Right cardiac atrium (tissue), 5 donors: ENCODE results near the gene TMC5. TPM values are rescaled to one million over a fixed set of nuclear protein-coding genes. Genes with fewer than 3 reads are reported as not detected.

Experiments
- ATAC-seq, 2 donors: fragments of 200-7000 bp; cut with Tn5 transposase; one replicate each; pipeline versions ENCODE4 v1.8.0 to v1.9.1; 2020; ENCODE audit warnings: moderate library complexity in 2 of 2, mild to moderate bottlenecking in 1 of 2
- DNase-seq, 3 donors: peaks; one replicate each; pipeline ENCODE4 v3.0.0-alpha.2; 2020
- H3K27ac ChIP-seq: one replicate; pipeline ENCODE4 v1.5.1; 2013; ENCODE audit warnings: mild to moderate bottlenecking, low read length, control low read depth, moderate library complexity
- H3K27me3 ChIP-seq: one replicate; pipeline ENCODE4 v1.6.1; 2013; ENCODE audit not compliant: control insufficient read depth, insufficient read depth
- H3K4me1 ChIP-seq: one replicate; pipeline ENCODE4 v1.6.1; 2013; ENCODE audit warnings: low read length; ENCODE audit not compliant: control insufficient read depth, insufficient read depth
- H3K4me3 ChIP-seq: one replicate; pipeline ENCODE4 v1.5.1; 2013; ENCODE audit warnings: low read length, control low read depth
- H3K9me3 ChIP-seq: one replicate; pipeline ENCODE4 v1.6.1; 2013; ENCODE audit warnings: low read length; ENCODE audit not compliant: control insufficient read depth
- WGBS: extraction: QIAGEN DNeasy Blood & Tissue Kit; methylation state at CpG from one replicate; pipeline ENCODE4 v1.1.7; 2013; 5-methylcytosine and 5-hydroxymethylcytosine counted together
- intact Hi-C, 4 donors: fragments of 100-400 bp; cut with DNase I; formaldehyde crosslinking; loops; one replicate each; pipeline versions ENCODE4 v1.11.0 to v1.14.0; 2022 to 2023
- polyA plus RNA-seq: library from polyadenylated mRNA; stranded (reverse); fragments of 200-250 nt; gene quantifications from one replicate; pipeline ENCODE4 v1.2.3, GENCODE V29; 2013
- total RNA-seq, 4 donors: library from RNA; stranded (reverse); fragmentation: NEBNext Ultra II Directional; extraction: Animal tissue kit (Norgen Biotek cat#: 25700); gene quantifications; one replicate each; pipeline ENCODE4 v1.2.1, GENCODE V29; 2021
- donor health status: healthy with polysubstance abuse.
- donor health status: DM: no; HTN: yes; CAD: no.
- donor health status: DM: no; HTN: no; CAD: no.
- donor health status: DM: no; HTN: yes; CAD: no; lungs with severe emphysema.
- donor health status: DM: yes; HTN: yes; CAD: no.

The TMC5 gene
- total and polyA plus RNA-seq, 5 donors: 0.11 to 0.81 (median 0.41) TPM

DNA sequence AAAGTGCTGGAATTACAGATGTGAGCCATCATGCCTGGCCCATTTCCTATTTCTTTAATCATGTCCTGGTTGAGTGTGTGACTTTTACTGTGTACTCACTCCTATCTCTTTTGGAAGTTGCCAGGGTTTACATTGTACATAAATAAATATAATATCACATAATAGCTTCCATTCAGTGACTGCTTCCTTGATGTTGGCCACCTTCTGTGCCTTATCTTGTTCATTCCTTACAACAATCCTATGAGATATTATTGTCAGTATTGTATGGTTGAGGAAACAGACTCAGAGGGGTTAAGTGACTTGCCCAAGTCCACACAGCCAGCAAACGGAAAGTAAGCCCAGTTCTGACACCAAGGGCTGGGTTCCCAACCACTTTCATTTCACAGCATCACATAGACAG is 16.9 kb downstream of the TMC5 start:
- 50% methylated on average over 1 of the region's 1 CpG for WGBS
- intact Hi-C loops: no loop called here

DNA sequence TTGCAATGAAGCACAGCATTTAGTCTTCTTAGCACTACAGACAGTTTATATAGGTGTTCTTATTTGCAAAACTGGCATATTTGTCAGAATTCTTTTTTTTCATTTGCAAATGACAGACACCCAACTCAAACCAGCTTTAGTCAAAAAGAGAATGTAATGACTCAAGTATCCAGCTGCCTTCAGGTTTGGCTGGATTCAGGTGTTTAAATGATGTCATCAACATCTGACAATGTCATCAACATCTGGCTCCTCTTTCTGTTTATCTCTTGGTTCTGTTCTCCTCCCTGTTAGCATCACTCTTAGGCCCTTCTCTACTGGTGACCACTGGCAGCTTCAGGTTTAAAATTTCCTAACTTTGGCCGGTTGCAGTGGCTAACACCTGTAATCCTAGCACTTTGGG is 18.9 kb downstream of the TMC5 start:
- intact Hi-C loops: no loop called here
- 83% methylated on average over 1 of the region's 1 CpG for WGBS
- Histone ChIP-seq H3K4me1 (no peaks in the 10 kb centered on the region), H3K27me3 (no peaks in the 10 kb centered on the region), H3K27ac (no peak overlapping the region), H3K9me3 (no peaks in the 10 kb centered on the region), H3K4me3 (no peak overlapping the region)
- ATAC-seq: no peak
- no peak for DNase-seq

More for the DNA sequence above, 16.9 kb downstream of the TMC5 start:
- H3K27ac ChIP-seq: no peak overlapping the region
- no peak overlapping the region for H3K4me3 ChIP-seq
- DNase-seq: no peak
- no peak for ATAC-seq
- H3K4me1 ChIP-seq: no peaks in the 10 kb centered on the region
- H3K27me3 ChIP-seq: no peaks in the 10 kb centered on the region
- no peaks in the 10 kb centered on the region for H3K9me3 ChIP-seq

DNA sequence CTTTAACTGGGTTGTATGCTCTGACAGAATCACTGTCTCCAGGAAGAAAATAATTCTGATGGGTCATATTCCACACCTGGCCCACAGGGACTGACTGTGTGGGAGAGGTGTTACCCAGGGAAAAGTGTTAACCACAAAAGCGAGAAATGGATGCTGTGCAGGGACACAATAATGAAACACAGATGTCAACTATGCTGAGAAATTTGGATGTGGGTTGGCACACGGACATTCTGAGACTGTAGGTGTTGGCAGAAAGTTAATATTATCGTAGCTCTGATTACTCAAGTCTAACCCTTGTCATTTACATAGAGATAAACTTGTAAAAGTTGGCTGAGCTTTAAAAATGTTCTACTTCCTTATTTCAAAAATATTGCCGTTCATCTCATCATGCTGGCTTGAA is 19.6 kb downstream of the TMC5 start:
- H3K27ac ChIP-seq: no peak overlapping the region
- intact Hi-C loops: no loop called here
- 33% methylated on average over 4 of the region's 4 CpGs for WGBS
- DNase-seq (no peak), ATAC-seq (no peak)
- H3K27me3 ChIP-seq: no peaks in the 10 kb centered on the region
- H3K4me3 ChIP-seq: no peak overlapping the region
- H3K9me3 ChIP-seq: no peaks in the 10 kb centered on the region
- no peaks in the 10 kb centered on the region for H3K4me1 ChIP-seq

DNA sequence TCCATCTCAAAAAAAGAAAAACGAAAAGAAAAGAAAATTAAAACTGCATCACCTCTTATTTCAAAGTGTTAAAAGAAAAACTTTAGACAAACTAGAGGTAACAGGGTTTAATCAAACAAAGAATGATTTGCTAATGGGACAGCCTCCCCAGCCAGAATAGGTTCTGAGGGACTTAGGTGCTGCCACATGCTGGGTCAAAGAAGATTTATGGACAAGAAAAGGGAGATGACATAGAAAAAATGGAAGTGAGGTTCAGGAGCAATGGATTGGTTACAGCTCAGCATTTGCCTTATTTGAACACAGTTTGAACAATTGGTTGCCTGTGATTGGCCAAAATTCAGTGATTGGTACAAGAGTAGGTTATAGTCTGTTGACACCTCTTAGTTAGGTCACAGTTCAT is 21.1 kb downstream of the TMC5 start:
- H3K9me3 ChIP-seq: no peaks in the 10 kb centered on the region
- H3K4me3 ChIP-seq: no peak overlapping the region
- WGBS: 67% methylated on average over 1 of the region's 1 CpG
- intact Hi-C loops: no loop called here
- H3K4me1 ChIP-seq: no peaks in the 10 kb centered on the region
- DNase-seq: no peak
- no peaks in the 10 kb centered on the region for H3K27me3 ChIP-seq
- no peak for ATAC-seq
- no peak overlapping the region for H3K27ac ChIP-seq

DNA sequence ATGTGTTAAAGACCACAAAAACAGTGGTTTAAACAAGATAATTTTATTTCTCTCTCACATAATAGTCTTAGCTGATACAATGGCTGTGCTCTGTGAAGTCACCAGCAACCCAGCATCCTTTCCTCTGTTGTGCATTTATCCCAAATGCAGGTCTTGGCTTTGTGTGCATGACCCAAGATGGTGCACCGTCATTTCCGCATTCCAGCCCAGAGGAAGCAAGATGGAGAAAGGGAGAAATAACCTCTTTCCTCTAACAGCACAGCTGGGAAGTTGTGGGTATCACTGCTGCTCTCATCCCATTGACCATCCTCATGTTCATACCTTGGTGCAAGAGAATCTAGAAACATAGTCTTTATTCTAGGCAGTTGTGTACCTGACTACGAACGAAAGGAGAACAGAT is 21.8 kb downstream of the TMC5 start:
- intact Hi-C loops: no loop called here
- no peaks in the 10 kb centered on the region for H3K9me3 ChIP-seq
- H3K27ac ChIP-seq: no peak overlapping the region
- no peak for DNase-seq
- no peak for ATAC-seq
- H3K4me1 ChIP-seq: no peaks in the 10 kb centered on the region
- H3K27me3 ChIP-seq: no peaks in the 10 kb centered on the region
- H3K4me3 ChIP-seq: no peak overlapping the region
- 75% methylated on average over 4 of the region's 4 CpGs for WGBS

DNA sequence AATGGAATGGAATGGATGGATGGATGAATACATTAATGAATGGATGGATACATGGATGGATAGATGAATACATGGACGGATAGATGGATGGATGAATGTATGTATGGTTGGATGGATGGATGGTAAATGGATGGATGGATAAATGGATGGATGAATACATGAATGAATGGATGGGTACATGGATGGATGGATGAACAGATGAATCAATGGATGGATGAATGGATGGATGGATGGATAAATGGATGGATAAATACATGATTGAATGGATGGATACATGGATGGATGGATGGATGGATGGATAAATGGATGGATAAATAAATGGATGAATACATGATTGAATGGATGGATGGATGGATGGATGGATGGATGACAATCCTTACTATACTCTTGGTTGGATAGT is 26.0 kb downstream of the TMC5 start:
- Histone ChIP-seq H3K27ac (no peak overlapping the region), H3K27me3 (no peaks in the 10 kb centered on the region), H3K9me3 (no peaks in the 10 kb centered on the region), H3K4me3 (no peak overlapping the region), H3K4me1 (no peaks in the 10 kb centered on the region)
- DNase-seq: no peak
- 54% methylated on average over 1 of the region's 1 CpG for WGBS
- intact Hi-C loops: no loop called here
- no peak for ATAC-seq

DNA sequence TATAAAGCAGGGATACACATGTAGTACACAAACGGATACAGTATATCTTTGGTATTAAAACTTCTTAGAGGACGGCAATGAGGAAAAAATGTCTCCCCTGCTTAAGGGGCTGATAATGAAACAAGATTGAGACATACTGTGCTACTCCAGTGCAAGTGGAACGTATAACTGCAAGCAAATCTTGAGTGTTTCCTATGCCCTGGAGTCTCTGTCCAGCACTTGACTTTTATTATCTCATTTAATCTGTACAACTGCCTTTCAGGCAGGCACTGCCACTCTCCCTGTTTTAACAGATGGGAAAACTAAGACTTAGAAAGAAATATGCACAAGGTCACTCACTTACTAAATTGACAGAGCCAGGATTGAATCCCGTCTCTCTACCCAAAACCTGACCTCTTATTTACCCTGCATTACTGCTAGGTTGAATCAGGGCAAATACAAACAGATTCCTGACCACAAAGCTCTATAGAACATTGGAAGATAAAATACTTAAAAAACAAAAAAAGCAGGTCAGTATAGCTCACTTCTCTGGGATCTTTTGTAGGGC is 28.7 kb downstream of the TMC5 start:
- H3K27me3 ChIP-seq: no peaks in the 10 kb centered on the region
- DNase-seq (no peak), ATAC-seq (no peak)
- H3K4me1 ChIP-seq: no peaks in the 10 kb centered on the region
- no peak overlapping the region for H3K27ac ChIP-seq
- H3K4me3 ChIP-seq: no peak overlapping the region
- no peaks in the 10 kb centered on the region for H3K9me3 ChIP-seq
- intact Hi-C loops: no loop called here
- 61% methylated on average over 4 of the region's 4 CpGs for WGBS

DNA sequence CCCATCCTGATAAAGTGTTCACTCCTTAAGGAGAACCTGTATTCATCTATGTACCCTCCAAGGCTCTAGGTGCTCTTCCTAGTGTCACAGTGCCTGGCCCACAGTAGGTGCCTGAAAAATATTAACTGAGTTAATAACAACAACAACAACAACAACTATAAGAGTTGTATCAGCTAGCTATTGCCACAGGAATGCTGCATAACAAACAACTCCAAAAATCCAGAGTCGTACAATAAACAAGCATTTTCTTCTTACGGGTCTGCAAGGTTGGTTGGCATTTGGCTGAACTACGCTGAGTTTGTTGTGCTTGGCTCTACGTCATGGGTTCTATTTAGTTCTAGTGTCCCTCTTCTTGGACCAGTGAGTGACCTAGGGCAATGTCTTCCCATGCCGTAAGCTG is 29.2 kb downstream of the TMC5 start:
- Histone ChIP-seq H3K27me3 (no peaks in the 10 kb centered on the region), H3K4me3 (no peak overlapping the region), H3K4me1 (no peaks in the 10 kb centered on the region), H3K9me3 (no peaks in the 10 kb centered on the region), H3K27ac (no peak overlapping the region)
- no peak for DNase-seq
- ATAC-seq: no peak
- intact Hi-C loops: no loop called here
- 93% methylated on average over 5 of the region's 5 CpGs for WGBS

DNA sequence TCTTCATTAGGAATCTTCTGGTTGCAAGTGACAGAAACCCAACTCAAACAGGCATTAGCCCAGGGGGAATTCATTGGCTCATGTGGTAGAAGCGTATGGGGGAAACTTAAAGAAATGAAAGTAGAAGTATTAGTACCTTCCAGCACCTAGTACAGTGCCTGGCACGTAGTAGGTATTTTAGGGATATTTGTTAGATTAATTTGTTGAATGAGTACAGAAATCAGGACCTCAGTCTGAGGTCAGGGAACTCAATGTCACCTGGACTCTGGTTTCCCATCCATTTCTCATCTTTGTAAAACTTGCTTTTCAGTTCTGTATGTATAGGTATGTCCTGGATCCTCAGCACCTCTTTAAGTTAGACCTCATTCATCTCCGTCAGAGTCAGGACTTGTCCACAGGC is 32.5 kb downstream of the TMC5 start:
- WGBS: 59% methylated on average over 3 of the region's 3 CpGs
- Histone ChIP-seq H3K4me3 (no peak overlapping the region), H3K9me3 (no peaks in the 10 kb centered on the region), H3K4me1 (no peaks in the 10 kb centered on the region), H3K27me3 (no peaks in the 10 kb centered on the region), H3K27ac (no peak overlapping the region)
- intact Hi-C loops: no loop called here
- ATAC-seq (no peak), DNase-seq (no peak)

DNA sequence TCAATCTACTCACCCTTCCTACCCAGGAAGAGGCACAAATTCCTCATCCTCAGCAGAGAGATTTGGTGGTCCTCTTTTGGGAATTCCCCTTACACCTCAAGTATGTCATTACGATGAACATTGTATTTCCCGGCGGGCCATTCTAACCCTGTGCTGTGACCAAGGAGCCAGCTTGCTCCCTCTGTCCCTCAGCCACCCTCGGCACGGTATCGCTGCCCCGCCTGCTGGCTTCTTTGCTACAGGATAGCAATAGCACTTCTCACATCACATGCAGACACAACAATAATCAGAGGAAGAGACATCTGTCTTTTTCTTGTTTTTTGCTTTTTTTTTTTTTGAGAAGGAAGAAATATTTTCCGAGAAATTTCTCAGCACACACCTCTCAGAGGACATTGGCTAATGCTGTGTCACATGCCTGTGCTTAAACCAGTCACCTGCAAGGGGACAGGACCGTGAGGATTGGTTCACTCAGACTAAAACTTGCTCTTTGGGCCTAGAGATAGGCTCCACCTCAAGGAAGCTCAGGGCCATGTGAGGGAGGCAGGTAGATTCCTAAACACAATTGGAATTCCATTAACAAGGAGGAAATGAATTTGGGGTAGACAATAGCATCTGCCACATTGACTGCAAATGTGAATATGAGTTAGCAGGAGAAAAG is 41.2 kb downstream of the TMC5 start:
- H3K27ac ChIP-seq: no peak overlapping the region
- no peak overlapping the region for H3K4me3 ChIP-seq
- DNase-seq (no peak), ATAC-seq (no peak)
- intact Hi-C loops: no loop called here
- WGBS: 74% methylated on average over 9 of the region's 9 CpGs
- no peaks in the 10 kb centered on the region for H3K27me3 ChIP-seq
- H3K4me1 ChIP-seq: no peaks in the 10 kb centered on the region
- H3K9me3 ChIP-seq: peaks cover 2% of the 10 kb centered on the region

DNA sequence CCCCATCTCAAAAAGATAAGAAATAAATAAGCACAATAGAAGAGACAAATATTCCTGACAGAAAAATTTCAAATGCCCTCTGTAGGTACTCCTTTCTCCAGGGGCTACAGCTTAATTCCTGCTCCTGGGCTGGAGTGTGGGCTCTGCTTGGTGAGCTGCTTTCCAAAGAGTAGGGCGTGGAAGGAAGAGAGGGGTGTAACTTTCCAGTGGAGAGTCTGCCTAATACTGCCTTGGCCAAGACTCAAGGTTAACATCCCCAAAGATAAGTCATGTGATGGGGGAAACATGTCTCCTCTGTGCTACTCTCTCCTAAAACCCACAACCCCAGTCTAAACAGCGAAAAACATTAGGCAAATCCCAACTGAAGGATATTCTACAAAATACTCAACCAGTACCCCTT is 42.7 kb downstream of the TMC5 start:
- DNase-seq: no peak
- no peak overlapping the region for H3K4me3 ChIP-seq
- WGBS: 82% methylated on average over 2 of the region's 2 CpGs
- intact Hi-C loops: no loop called here
- no peaks in the 10 kb centered on the region for H3K27me3 ChIP-seq
- no peak overlapping the region for H3K27ac ChIP-seq
- H3K9me3 ChIP-seq: peaks cover 2% of the 10 kb centered on the region
- peak in 1 of 2 donors; percentile 93 for ATAC-seq
- no peaks in the 10 kb centered on the region for H3K4me1 ChIP-seq
